Loucy (cell line): ENCODE results near the gene MINDY4.

ENCODE experiments used
- H2AFZ ChIP-seq: fragments of 200-600 bp; sonication (generic); 2 replicates; pipeline ENCODE4 v1.6.0; 2016; ENCODE audit warnings: antibody characterized with exemption, mild to moderate bottlenecking, low read length, moderate library complexity
- H3F3A ChIP-seq: fragments of 200-600 bp; 2 replicates; pipeline ENCODE4 v1.6.0; 2016; ENCODE audit warnings: antibody characterized with exemption, low read depth, mild to moderate bottlenecking
- H3K27me3 ChIP-seq: fragments of 200-600 bp; sonication (generic); 2 replicates; pipeline ENCODE4 v1.6.1; 2014; ENCODE audit warnings: low read length, mild to moderate bottlenecking; ENCODE audit not compliant: insufficient read depth, poor library complexity, severe bottlenecking
- H3K36me3 ChIP-seq: fragments of 200-600 bp; sonication (generic); 2 replicates; pipeline ENCODE4 v1.6.1; 2016; ENCODE audit warnings: low read length; ENCODE audit not compliant: insufficient read depth
- H3K4me1 ChIP-seq: fragments of 200-600 bp; sonication (generic); 2 replicates; pipeline ENCODE4 v1.5.1; 2014; ENCODE audit warnings: low read length, mild to moderate bottlenecking; ENCODE audit not compliant: insufficient read depth, poor library complexity, severe bottlenecking
- H3K4me2 ChIP-seq: fragments of 200-600 bp; sonication (generic); 2 replicates; pipeline ENCODE4 v1.6.0; 2014; ENCODE audit warnings: antibody characterized with exemption, low read length, low read depth, mild to moderate bottlenecking; ENCODE audit not compliant: poor library complexity, severe bottlenecking
- H3K4me3 ChIP-seq: fragments of 200-600 bp; sonication (generic); 2 replicates; pipeline ENCODE4 v1.5.1; 2014; ENCODE audit warnings: low read length, mild to moderate bottlenecking, mixed read lengths; ENCODE audit not compliant: poor library complexity, severe bottlenecking
- H3K79me2 ChIP-seq: fragments of 200-600 bp; sonication (generic); 2 replicates; pipeline ENCODE4 v1.6.1; 2014; ENCODE audit warnings: low read length; ENCODE audit not compliant: insufficient read depth
- H3K9ac ChIP-seq: fragments of 200-600 bp; sonication (generic); 2 replicates; pipeline ENCODE4 v1.6.0; 2014; ENCODE audit warnings: mild to moderate bottlenecking, low read depth, low read length, moderate library complexity; ENCODE audit not compliant: poor library complexity, severe bottlenecking
- H3K9me2 ChIP-seq: fragments of 200-600 bp; sonication (generic); replicated peaks from 2 replicates; pipeline ENCODE4 v1.6.1; 2016; ENCODE audit warnings: low read depth, low read length, mixed read lengths
- H3K9me3 ChIP-seq: fragments of 200-600 bp; sonication (generic); 2 replicates; pipeline ENCODE4 v1.6.1; 2014; ENCODE audit warnings: mild to moderate bottlenecking, antibody characterized with exemption, low read length, low read depth; ENCODE audit not compliant: insufficient read depth
- H4K20me1 ChIP-seq: fragments of 200-600 bp; sonication (generic); 2 replicates; pipeline ENCODE4 v1.6.0; 2014; ENCODE audit warnings: antibody characterized with exemption, low read length, mild to moderate bottlenecking; ENCODE audit not compliant: insufficient read depth, poor library complexity, severe bottlenecking
- CTCF ChIP-seq: fragments of 200-600 bp; sonication (generic); conservative IDR thresholded peaks from 2 replicates; pipeline ENCODE4 v1.5.1; 2014; ENCODE audit warnings: mild to moderate bottlenecking, antibody characterized with exemption, low read length
- EZH2phosphoT487 ChIP-seq: fragments of 200-600 bp; IDR thresholded peaks from 2 replicates; pipeline ENCODE4 v1.6.1; 2018; ENCODE audit warnings: antibody characterized with exemption, mild to moderate bottlenecking, moderate library complexity, borderline replicate concordance

Gene MINDY4

DNA sequence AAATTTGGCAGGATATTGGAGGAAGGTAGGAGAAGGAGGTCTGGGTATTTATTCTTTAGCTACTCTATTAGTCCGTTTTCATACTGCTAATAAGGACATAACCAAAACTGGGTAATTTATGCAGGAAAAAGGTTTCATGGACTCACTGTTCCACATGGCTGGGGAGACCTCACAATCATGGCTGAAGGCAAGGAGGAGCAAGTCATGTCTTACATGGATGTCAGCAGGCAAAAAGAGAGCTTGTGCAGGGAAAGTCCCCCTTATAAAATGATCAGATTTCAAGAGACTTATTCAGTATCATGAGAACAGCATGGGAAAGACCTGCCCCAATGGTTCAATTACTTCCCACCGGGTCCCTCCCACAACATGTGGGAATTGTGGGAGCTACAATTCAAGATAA, 21.2 kb upstream of the MINDY4 start:
- Histone ChIP-seq H3K4me3 (no peak overlapping the region), H3F3A (no peaks in the 10 kb centered on the region), H2AFZ (no peak overlapping the region), H3K9ac (no peak overlapping the region), H3K4me1 (no peaks in the 10 kb centered on the region), H3K27me3 (no peaks in the 10 kb centered on the region), H3K9me2 (no peaks in the 10 kb centered on the region), H3K36me3 (no peaks in the 10 kb centered on the region), H3K4me2 (no peak overlapping the region), H3K79me2 (no peaks in the 10 kb centered on the region), H3K9me3 (no peaks in the 10 kb centered on the region), H4K20me1 (no peaks in the 10 kb centered on the region)
- TF ChIP-seq CTCF (no peak), EZH2phosphoT487 (no peak)

- Histone ChIP-seq H3K27me3 (no peaks in the 10 kb centered on the region), H3K9me3 (no peaks in the 10 kb centered on the region), H3K79me2 (no peaks in the 10 kb centered on the region), H3K4me1 (no peaks in the 10 kb centered on the region), H3K9ac (no peak overlapping the region), H3K4me3 (no peak overlapping the region), H3F3A (no peaks in the 10 kb centered on the region), H2AFZ (no peak overlapping the region), H3K4me2 (no peak overlapping the region), H3K36me3 (no peaks in the 10 kb centered on the region), H3K9me2 (no peaks in the 10 kb centered on the region), H4K20me1 (no peaks in the 10 kb centered on the region)
- TF ChIP-seq CTCF (no peak), EZH2phosphoT487 (no peak)
Observed at GRCh38 chr7:30750683-30751650, 20.2 kb upstream of the MINDY4 start.

GRCh38 chr7:30751696-30752273, 19.4 kb upstream of the MINDY4 start, which contains the start of gene INMT:
TSS of gene INMT (plus strand) at chr7:30752135. CDS start at chr7:30752151, 16 bp downstream.
- Histone ChIP-seq H3K9me3 (no peaks in the 10 kb centered on the region), H3K9ac (no peak within 1 kb of the TSS), H3K9me2 (no peaks in the 10 kb centered on the region), H3K27me3 (no peaks in the 10 kb centered on the region), H3K36me3 (no peaks in the 10 kb centered on the region), H3K79me2 (no peaks in the 10 kb centered on the region), H4K20me1 (no peaks in the 10 kb centered on the region), H3K4me1 (no peaks in the 10 kb centered on the region), H3F3A (no peaks in the 10 kb centered on the region), H3K4me2 (no peak within 1 kb of the TSS), H2AFZ (no peak within 1 kb of the TSS), H3K4me3 (no peak within 1 kb of the TSS)
- no peak for TF ChIP-seq EZH2phosphoT487
- no peak for TF ChIP-seq CTCF
